GM21786 (cell line): ENCODE data around the gene CRYAB.
A peak's percentile ranks its signal among the peaks of the same experiment; 100 is the strongest.
"Not testable (repeated sequence)": the region's sequence is repeated elsewhere in the genome, so short reads cannot be mapped to it uniquely, and the experiment has no call there.

Experiments used
- ATAC-seq: cut with Tn5 transposase; IDR thresholded peaks from one replicate; pipeline ENCODE4 v1.9.1; 2021; ENCODE audit not compliant: unreplicated experiment

Gene CRYAB

DNA sequence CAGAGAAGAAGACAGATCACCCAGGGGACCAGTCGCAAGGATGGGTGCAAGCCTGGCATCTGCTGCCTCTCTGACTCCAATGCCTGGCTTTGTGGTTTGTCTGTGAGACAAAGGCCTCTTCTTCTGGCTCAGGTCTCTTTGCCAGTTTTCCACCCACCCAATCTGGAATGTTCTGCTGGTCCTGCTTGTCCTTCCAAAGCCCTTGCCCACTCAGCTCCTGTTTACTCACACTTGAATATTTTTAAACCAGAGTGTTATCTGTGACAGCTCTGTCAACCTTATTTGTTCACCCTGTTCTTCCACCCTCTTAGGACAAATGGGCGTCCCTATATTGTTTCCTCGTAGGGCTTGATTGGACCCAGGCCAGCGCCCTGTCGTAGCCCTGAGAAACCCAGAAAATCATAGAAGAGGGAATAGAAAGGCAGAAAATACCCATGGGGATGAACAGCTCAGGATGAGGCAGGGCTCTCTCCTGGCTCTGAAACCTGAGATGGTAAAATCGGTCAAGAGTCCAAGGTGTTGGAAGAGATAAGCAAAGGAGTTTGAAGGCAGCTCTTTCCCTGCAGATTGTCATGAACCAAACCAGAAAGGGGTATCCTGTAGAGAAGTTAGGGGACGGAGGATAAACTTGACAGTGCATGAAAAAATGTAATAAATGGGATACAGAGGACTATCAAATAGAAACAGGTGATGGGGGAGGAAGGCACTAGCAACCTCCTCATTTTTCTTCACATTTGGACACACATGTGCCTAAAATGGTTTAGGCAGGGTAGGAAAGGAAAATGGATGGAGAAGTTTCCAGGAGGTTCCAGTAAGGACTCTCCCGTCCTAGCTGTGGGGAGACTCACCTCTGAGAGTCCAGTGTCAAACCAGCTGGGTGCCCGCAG is 651 bp downstream of the CRYAB start:
- no peak for ATAC-seq

DNA sequence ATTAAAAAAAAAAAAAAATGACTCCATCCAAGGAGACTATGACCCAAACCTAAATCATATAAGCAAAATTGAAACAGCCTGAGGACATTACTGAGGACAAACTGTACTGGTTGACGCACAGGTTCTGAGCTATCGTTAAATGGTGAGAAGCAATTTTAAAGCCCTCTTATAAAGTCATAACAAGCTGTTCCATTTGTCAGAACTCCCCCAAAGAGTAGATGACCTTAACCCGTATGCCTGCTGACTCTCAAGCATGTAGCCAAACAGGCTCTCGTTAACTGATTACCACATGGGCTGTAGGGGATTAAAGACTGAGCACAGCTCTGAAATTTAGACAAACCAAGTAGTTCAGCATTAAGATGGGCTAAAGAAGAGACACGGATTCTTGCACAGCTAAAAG is 2.2 kb downstream of the CRYAB start:
- no peak for ATAC-seq

- no peak for ATAC-seq
Measured at GRCh38 chr11:111908639-111909305, 2.8 kb downstream of the CRYAB start.

DNA sequence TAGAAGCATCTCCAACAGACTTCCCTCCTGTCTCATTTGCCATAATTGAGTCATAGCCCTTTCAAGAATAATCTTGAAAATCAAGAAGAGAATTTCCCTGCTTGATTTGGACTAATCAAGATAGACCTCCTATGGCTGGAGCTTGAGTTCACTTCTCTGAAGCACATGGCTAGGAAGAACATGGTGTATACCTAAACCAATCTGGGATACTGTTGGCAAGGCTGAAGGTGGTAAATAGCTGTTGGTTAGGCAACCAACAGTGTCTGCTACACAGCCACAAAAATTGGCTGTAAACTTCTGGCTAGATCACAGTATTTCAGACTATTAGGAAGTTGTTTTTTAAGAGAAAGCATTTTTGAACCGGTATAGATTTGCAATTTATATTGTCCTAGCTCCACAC is 4.9 kb downstream of the CRYAB start:
- ATAC-seq: no peak

GRCh38 chr11:111905411-111905810 is 6.2 kb downstream of the CRYAB start:
- ATAC-seq: no peak

GRCh38 chr11:111886844-111887243 is 24.7 kb downstream of the CRYAB start:
- no peak for ATAC-seq

- no peak for ATAC-seq
Measured at GRCh38 chr11:111886032-111886431, 25.5 kb downstream of the CRYAB start.

DNA sequence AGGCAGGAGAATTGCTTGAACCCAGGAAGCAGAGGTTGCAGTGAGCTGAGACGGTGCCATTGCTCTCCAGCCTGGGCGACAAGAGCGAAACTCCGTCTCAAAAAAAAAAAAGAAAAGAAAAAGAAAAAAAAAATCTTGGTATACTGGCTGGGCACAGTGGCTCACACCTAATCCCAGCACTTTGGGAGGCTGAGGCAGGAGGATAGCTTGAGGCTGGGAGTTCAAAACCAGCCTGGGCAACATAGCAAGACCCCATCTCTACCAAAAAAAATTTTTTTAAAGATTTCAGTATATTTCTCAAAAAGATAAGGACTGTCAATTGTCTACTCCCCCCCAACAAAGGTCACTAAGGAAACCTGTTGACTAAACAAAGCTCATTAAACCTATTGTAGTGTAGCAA is 26.5 kb downstream of the CRYAB start:
- not testable (repeated sequence) for ATAC-seq

- ATAC-seq: no peak
Measured at GRCh38 chr11:111882202-111882601, 29.4 kb downstream of the CRYAB start.

- ATAC-seq: peak; percentile 1
Measured at GRCh38 chr11:111879637-111879960, 32.0 kb downstream of the CRYAB start.

GRCh38 chr11:111878849-111879636 is 32.5 kb downstream of the CRYAB start, which contains the start of the genes CFAP68 and FDXACB1:
Gene CFAP68 (plus strand): TSS chr11:111879541. CDS start chr11:111879561, 20 bp downstream.
Gene FDXACB1 (minus strand): TSS chr11:111879165. CDS start chr11:111879132, 33 bp downstream.
- ATAC-seq: peak; percentile 92

DNA sequence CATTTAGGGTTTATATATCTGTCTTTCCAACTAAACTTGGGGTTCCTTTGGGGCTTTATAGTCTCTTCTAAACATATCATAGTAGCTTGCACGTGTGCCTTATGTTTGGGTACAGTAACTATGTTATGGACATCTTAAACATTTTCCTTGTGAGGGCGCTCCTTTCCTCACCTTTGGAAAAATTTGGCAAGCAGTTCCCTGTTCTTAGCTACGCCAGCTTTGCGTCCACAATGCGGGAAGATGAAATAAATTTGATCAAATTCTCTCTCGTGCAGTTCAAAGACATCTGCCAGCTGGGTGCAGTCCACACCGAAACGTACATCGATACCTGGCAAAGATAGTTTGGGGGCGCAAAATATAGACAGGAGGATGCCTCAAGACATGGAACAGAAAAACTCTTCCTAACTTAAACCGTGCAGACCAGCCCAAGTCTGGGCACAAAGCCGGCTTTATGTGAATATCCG is 33.2 kb downstream of the CRYAB start:
- peak; percentile 2 for ATAC-seq

GRCh38 chr11:111871693-111872161 is 39.8 kb downstream of the CRYAB start:
- no peak for ATAC-seq

DNA sequence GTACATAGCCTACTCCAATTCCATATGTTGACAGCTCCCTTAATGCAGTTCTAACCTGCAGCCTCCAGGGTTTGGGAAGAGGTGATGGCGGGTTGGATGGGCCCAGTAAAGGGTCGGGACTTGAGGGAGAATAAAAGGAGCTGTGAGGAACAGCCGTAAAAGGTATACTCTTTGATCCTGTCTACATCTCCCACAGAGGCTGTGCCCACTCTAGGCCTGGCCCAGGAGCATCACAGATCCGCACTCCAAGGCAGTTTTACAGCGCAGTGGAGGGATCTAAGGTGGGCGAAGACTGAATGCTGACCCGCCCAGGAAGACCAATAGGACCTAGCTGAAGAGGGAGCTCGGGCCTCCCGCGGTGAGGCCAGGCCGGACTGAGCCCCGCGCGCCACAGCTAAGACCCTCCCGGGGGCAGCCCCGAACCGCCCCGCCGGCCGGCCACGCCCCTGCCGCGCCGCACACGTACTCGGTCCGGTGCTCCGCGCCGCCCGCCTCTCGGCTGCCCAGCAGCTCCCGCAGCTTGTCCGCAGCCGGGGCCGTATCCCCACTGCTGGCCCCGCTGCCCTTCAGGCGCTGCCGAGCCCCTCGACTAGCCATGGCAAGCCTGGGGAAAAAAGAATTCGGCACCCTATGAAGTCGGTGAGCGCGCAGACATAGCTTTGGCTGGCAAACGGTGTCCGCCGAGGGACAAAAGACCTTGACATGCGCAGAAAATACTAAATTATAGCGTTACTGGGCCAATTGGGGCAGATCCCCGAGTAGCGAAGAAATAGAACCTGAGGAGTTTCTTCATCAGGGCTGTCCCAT is 40.5 kb downstream of the CRYAB start, which contains the start of gene ALG9:
TSS of gene ALG9 (minus strand) at position 696 of the 807 bp plus-strand sequence. CDS start at position 597, 99 bp downstream.
- peak; percentile 90 for ATAC-seq

DNA sequence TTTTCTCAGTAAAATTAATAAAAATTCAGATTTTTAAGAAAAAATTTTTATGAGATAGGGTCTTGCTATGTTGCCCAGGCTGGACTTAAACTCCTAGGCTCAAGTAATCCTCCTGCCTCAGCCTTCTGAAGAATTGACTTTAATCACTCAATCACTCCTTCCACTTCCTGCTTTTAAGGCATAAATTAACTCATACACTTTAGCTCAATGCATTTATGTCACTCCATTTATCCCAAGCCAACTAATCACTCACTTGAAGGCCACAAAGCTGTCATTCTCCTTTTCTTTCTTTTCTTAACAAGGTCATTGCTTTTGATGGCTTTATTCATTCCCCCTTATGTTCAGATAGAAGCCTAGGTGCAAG is 41.1 kb downstream of the CRYAB start:
- peak; percentile 19 for ATAC-seq

GRCh38 chr11:111870113-111870512 is 41.5 kb downstream of the CRYAB start:
- ATAC-seq: no peak

DNA sequence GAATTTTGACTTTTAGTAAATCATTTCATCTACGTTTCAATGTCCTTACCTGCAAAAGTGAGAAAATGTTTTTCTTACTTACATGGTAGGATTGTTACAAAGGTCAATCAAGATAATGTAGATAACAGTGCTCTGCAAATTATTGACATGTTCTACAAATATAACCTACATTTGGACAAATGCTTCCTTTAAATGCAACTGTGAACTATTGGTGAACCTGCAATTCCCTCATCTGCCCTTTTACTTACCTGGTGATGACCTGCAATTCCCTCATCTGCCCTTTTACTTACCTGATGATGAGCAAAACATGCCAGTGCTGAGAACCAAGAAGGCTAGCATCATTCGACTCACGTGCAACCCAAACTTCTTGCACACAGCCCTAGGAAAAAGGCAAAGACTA is 51.3 kb downstream of the CRYAB start:
- no peak for ATAC-seq
